WTC11 (cell line): ENCODE measurements around the gene DNAJB9. TPM values are rescaled to one million over a fixed set of nuclear protein-coding genes. Genes with fewer than 3 reads are reported as not detected.

ENCODE experiments used
- CREM ChIP-seq: sonication (generic); formaldehyde crosslinking; IDR thresholded peaks from 2 replicates; pipeline ENCODE4 v1.8.1; 2022; ENCODE audit warnings: mild to moderate bottlenecking, missing genetic modification reagents, moderate library complexity
- ELF4 ChIP-seq: sonication (generic); formaldehyde crosslinking; IDR thresholded peaks from 2 replicates; pipeline ENCODE4 v1.8.1; 2022; ENCODE audit warnings: low read depth, mild to moderate bottlenecking, moderate library complexity, missing genetic modification reagents
- MYBL2 ChIP-seq: sonication (generic); formaldehyde crosslinking; IDR thresholded peaks from 2 replicates; pipeline ENCODE4 v1.8.1; 2023; ENCODE audit warnings: mild to moderate bottlenecking, moderate library complexity, missing genetic modification reagents
- OVOL2 ChIP-seq: fragments of 250-450 bp; sonication (Bioruptor Pico); IDR thresholded peaks from 2 replicates; pipeline ENCODE4 v1.9.0; 2021; ENCODE audit warnings: mild to moderate bottlenecking, borderline replicate concordance
- PRRX2 ChIP-seq: fragments of 250-450 bp; sonication (Bioruptor Pico); IDR thresholded peaks from 2 replicates; pipeline ENCODE4 v1.8.0; 2021; ENCODE audit warnings: mild to moderate bottlenecking
- RELA ChIP-seq: sonication (generic); formaldehyde crosslinking; IDR thresholded peaks from 2 replicates; pipeline ENCODE4 v1.8.1; 2022; ENCODE audit warnings: missing genetic modification reagents, mild to moderate bottlenecking, borderline replicate concordance
- RORB ChIP-seq: fragments of 250-450 bp; sonication (Bioruptor Pico); IDR thresholded peaks from 2 replicates; pipeline ENCODE4 v1.9.0; 2021; ENCODE audit warnings: mild to moderate bottlenecking
- TEAD1 ChIP-seq: sonication (generic); formaldehyde crosslinking; IDR thresholded peaks from 2 replicates; pipeline ENCODE4 v1.8.0; 2022; ENCODE audit warnings: mild to moderate bottlenecking, missing genetic modification reagents
- ZNF121 ChIP-seq: sonication (generic); formaldehyde crosslinking; IDR thresholded peaks from 2 replicates; pipeline ENCODE4 v1.8.0; 2023; ENCODE audit warnings: missing genetic modification reagents
- ZNF219 ChIP-seq: sonication (generic); formaldehyde crosslinking; IDR thresholded peaks from 2 replicates; pipeline ENCODE4 v1.8.0; 2023; ENCODE audit warnings: missing genetic modification reagents, mild to moderate bottlenecking, borderline replicate concordance
- ZNF317 ChIP-seq: sonication (generic); formaldehyde crosslinking; IDR thresholded peaks from 2 replicates; pipeline ENCODE4 v1.8.1; 2023; ENCODE audit warnings: low read depth, mild to moderate bottlenecking, moderate library complexity, missing genetic modification reagents, borderline replicate concordance
- ZNF671 ChIP-seq: fragments of 250-450 bp; sonication (Bioruptor Pico); IDR thresholded peaks from 2 replicates; pipeline ENCODE4 v1.8.0; 2021; ENCODE audit warnings: mild to moderate bottlenecking
- total RNA-seq: library from RNA; stranded (reverse); gene quantifications from 3 replicates; pipeline ENCODE4 v1.2.3, GENCODE V29; 2021
- TF ChIP-seq, protein P1 (sequence below): sonication (generic); formaldehyde crosslinking; IDR thresholded peaks from 2 replicates; pipeline ENCODE4 v1.8.0; 2023; ENCODE audit warnings: missing genetic modification reagents
- TF ChIP-seq, protein P2 (sequence below): sonication (generic); formaldehyde crosslinking; IDR thresholded peaks from 2 replicates; pipeline ENCODE4 v1.8.0; 2022; ENCODE audit warnings: mild to moderate bottlenecking, missing genetic modification reagents
- TF ChIP-seq, protein P3 (sequence below): sonication (generic); formaldehyde crosslinking; IDR thresholded peaks from 2 replicates; pipeline ENCODE4 v1.8.1; 2022; ENCODE audit warnings: mild to moderate bottlenecking, missing genetic modification reagents, moderate library complexity, borderline replicate concordance
- TF ChIP-seq, protein P4 (sequence below): sonication (generic); formaldehyde crosslinking; IDR thresholded peaks from 2 replicates; pipeline ENCODE4 v1.8.1; 2023; ENCODE audit warnings: mild to moderate bottlenecking, missing genetic modification reagents, moderate library complexity
- TF ChIP-seq, protein P5 (sequence below): sonication (generic); formaldehyde crosslinking; IDR thresholded peaks from 2 replicates; pipeline ENCODE4 v1.8.0; 2022; ENCODE audit warnings: mild to moderate bottlenecking, missing genetic modification reagents
- TF ChIP-seq, protein P6 (sequence below): sonication (generic); formaldehyde crosslinking; IDR thresholded peaks from 2 replicates; pipeline ENCODE4 v1.8.0; 2023; ENCODE audit warnings: missing genetic modification reagents, mild to moderate bottlenecking, borderline replicate concordance
- TF ChIP-seq, protein P7 (sequence below): sonication (generic); formaldehyde crosslinking; IDR thresholded peaks from 2 replicates; pipeline ENCODE4 v1.8.1; 2023; ENCODE audit warnings: mild to moderate bottlenecking, missing genetic modification reagents, borderline replicate concordance
- TF ChIP-seq, protein P8 (sequence below): fragments of 250-450 bp; sonication (Bioruptor Pico); IDR thresholded peaks from 2 replicates; pipeline ENCODE4 v2.1.2; 2022; ENCODE audit warnings: mild to moderate bottlenecking, moderate library complexity
- TF ChIP-seq, protein P9 (sequence below): sonication (generic); formaldehyde crosslinking; IDR thresholded peaks from 2 replicates; pipeline ENCODE4 v1.8.1; 2022; ENCODE audit warnings: low read depth, mild to moderate bottlenecking, moderate library complexity, missing genetic modification reagents, borderline replicate concordance

Gene DNAJB9
- total RNA-seq, 1 experiment from 2014 or later: 6.6 TPM

DNA sequence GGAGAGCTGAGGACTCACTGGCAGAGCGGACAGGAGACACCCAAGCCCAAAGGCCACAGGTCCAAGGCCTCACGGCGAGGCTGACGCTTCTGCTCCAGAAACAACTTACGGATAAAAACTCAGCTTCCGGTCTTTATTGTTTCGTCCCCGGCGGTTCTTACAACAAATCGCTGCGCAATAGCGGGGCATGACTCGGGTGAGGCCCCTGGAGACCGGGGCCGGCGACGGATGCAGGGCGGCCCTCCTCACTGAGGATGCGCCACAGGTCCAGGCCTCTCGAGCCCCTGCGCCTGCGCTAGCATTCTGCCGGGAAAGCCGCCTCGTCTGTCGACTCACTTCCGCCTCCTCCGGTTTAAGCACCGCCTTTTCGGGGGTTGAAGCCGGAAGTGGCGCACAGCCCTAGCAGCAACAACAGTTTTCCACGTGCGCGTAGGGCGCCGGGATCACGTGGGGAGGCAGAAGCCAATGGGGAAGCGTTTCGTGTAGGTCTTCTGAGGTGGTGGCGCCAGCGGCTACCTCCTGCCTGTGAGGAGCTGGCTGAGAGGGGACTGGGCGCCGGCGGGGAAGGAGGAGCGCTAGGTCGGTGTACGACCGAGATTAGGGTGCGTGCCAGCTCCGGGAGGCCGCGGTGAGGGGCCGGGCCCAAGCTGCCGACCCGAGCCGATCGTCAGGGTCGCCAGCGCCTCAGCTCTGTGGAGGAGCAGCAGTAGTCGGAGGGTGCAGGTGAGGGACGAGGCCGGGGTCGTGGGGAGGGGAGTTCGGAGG, at the start of gene DNAJB9, which contains the start of gene THAP5 (continued):
- TF ChIP-seq, protein P1, sequence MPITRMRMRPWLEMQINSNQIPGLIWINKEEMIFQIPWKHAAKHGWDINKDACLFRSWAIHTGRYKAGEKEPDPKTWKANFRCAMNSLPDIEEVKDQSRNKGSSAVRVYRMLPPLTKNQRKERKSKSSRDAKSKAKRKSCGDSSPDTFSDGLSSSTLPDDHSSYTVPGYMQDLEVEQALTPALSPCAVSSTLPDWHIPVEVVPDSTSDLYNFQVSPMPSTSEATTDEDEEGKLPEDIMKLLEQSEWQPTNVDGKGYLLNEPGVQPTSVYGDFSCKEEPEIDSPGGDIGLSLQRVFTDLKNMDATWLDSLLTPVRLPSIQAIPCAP: peak; percentile 86; the same call in 1 of the 2 replicates
- TF ChIP-seq CREM (CRISPR knock-in tag) (peak; percentile 93), ZNF317 (CRISPR knock-in tag) (peak; percentile 33; the same call in 1 of the 2 replicates), ELF4 (0 out of 2 replicates have a peak, but pooled peaks have one; percentile 24), RELA (CRISPR knock-in tag) (peak; percentile 89; the same call in 1 of the 2 replicates), ZNF671 (CRISPR knock-in tag) (no peak), TEAD1 (CRISPR knock-in tag) (peak; percentile 91), OVOL2 (CRISPR knock-in tag) (no peak), ZNF219 (CRISPR knock-in tag) (no peak), MYBL2 (CRISPR knock-in tag) (peak; percentile 97), PRRX2 (CRISPR knock-in tag) (no peak), ZNF121 (CRISPR knock-in tag) (no peak), RORB (CRISPR knock-in tag) (no peak)
- TF ChIP-seq, protein P2, sequence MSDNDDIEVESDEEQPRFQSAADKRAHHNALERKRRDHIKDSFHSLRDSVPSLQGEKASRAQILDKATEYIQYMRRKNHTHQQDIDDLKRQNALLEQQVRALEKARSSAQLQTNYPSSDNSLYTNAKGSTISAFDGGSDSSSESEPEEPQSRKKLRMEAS (CRISPR knock-in tag): peak; percentile 99
- TF ChIP-seq, protein P3, sequence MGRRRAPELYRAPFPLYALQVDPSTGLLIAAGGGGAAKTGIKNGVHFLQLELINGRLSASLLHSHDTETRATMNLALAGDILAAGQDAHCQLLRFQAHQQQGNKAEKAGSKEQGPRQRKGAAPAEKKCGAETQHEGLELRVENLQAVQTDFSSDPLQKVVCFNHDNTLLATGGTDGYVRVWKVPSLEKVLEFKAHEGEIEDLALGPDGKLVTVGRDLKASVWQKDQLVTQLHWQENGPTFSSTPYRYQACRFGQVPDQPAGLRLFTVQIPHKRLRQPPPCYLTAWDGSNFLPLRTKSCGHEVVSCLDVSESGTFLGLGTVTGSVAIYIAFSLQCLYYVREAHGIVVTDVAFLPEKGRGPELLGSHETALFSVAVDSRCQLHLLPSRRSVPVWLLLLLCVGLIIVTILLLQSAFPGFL (CRISPR knock-in tag): peak; percentile 83; the same call in 1 of the 2 replicates
- TF ChIP-seq, protein P4, sequence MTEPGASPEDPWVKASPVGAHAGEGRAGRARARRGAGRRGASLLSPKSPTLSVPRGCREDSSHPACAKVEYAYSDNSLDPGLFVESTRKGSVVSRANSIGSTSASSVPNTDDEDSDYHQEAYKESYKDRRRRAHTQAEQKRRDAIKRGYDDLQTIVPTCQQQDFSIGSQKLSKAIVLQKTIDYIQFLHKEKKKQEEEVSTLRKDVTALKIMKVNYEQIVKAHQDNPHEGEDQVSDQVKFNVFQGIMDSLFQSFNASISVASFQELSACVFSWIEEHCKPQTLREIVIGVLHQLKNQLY (CRISPR knock-in tag): 0 out of 2 replicates have a peak, but pooled peaks have one; percentile 57
- TF ChIP-seq, protein P5, sequence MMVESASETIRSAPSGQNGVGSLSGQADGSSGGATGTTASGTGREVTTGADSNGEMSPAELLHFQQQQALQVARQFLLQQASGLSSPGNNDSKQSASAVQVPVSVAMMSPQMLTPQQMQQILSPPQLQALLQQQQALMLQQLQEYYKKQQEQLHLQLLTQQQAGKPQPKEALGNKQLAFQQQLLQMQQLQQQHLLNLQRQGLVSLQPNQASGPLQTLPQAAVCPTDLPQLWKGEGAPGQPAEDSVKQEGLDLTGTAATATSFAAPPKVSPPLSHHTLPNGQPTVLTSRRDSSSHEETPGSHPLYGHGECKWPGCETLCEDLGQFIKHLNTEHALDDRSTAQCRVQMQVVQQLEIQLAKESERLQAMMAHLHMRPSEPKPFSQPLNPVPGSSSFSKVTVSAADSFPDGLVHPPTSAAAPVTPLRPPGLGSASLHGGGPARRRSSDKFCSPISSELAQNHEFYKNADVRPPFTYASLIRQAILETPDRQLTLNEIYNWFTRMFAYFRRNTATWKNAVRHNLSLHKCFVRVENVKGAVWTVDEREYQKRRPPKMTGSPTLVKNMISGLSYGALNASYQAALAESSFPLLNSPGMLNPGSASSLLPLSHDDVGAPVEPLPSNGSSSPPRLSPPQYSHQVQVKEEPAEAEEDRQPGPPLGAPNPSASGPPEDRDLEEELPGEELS (CRISPR knock-in tag): peak; percentile 94; the same call in 1 of the 2 replicates
- TF ChIP-seq, protein P6, sequence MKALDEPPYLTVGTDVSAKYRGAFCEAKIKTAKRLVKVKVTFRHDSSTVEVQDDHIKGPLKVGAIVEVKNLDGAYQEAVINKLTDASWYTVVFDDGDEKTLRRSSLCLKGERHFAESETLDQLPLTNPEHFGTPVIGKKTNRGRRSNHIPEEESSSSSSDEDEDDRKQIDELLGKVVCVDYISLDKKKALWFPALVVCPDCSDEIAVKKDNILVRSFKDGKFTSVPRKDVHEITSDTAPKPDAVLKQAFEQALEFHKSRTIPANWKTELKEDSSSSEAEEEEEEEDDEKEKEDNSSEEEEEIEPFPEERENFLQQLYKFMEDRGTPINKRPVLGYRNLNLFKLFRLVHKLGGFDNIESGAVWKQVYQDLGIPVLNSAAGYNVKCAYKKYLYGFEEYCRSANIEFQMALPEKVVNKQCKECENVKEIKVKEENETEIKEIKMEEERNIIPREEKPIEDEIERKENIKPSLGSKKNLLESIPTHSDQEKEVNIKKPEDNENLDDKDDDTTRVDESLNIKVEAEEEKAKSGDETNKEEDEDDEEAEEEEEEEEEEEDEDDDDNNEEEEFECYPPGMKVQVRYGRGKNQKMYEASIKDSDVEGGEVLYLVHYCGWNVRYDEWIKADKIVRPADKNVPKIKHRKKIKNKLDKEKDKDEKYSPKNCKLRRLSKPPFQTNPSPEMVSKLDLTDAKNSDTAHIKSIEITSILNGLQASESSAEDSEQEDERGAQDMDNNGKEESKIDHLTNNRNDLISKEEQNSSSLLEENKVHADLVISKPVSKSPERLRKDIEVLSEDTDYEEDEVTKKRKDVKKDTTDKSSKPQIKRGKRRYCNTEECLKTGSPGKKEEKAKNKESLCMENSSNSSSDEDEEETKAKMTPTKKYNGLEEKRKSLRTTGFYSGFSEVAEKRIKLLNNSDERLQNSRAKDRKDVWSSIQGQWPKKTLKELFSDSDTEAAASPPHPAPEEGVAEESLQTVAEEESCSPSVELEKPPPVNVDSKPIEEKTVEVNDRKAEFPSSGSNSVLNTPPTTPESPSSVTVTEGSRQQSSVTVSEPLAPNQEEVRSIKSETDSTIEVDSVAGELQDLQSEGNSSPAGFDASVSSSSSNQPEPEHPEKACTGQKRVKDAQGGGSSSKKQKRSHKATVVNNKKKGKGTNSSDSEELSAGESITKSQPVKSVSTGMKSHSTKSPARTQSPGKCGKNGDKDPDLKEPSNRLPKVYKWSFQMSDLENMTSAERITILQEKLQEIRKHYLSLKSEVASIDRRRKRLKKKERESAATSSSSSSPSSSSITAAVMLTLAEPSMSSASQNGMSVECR: peak; percentile 86; the same call in 1 of the 2 replicates
- TF ChIP-seq, protein P7, sequence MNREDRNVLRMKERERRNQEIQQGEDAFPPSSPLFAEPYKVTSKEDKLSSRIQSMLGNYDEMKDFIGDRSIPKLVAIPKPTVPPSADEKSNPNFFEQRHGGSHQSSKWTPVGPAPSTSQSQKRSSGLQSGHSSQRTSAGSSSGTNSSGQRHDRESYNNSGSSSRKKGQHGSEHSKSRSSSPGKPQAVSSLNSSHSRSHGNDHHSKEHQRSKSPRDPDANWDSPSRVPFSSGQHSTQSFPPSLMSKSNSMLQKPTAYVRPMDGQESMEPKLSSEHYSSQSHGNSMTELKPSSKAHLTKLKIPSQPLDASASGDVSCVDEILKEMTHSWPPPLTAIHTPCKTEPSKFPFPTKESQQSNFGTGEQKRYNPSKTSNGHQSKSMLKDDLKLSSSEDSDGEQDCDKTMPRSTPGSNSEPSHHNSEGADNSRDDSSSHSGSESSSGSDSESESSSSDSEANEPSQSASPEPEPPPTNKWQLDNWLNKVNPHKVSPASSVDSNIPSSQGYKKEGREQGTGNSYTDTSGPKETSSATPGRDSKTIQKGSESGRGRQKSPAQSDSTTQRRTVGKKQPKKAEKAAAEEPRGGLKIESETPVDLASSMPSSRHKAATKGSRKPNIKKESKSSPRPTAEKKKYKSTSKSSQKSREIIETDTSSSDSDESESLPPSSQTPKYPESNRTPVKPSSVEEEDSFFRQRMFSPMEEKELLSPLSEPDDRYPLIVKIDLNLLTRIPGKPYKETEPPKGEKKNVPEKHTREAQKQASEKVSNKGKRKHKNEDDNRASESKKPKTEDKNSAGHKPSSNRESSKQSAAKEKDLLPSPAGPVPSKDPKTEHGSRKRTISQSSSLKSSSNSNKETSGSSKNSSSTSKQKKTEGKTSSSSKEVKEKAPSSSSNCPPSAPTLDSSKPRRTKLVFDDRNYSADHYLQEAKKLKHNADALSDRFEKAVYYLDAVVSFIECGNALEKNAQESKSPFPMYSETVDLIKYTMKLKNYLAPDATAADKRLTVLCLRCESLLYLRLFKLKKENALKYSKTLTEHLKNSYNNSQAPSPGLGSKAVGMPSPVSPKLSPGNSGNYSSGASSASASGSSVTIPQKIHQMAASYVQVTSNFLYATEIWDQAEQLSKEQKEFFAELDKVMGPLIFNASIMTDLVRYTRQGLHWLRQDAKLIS (CRISPR knock-in tag): peak; percentile 96
- TF ChIP-seq, protein P8, sequence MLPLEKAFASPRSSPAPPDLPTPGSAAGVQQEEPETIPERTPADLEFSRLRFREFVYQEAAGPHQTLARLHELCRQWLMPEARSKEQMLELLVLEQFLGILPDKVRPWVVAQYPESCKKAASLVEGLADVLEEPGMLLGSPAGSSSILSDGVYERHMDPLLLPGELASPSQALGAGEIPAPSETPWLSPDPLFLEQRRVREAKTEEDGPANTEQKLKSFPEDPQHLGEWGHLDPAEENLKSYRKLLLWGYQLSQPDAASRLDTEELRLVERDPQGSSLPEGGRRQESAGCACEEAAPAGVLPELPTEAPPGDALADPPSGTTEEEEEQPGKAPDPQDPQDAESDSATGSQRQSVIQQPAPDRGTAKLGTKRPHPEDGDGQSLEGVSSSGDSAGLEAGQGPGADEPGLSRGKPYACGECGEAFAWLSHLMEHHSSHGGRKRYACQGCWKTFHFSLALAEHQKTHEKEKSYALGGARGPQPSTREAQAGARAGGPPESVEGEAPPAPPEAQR (CRISPR knock-in tag): no peak
- TF ChIP-seq, protein P9, sequence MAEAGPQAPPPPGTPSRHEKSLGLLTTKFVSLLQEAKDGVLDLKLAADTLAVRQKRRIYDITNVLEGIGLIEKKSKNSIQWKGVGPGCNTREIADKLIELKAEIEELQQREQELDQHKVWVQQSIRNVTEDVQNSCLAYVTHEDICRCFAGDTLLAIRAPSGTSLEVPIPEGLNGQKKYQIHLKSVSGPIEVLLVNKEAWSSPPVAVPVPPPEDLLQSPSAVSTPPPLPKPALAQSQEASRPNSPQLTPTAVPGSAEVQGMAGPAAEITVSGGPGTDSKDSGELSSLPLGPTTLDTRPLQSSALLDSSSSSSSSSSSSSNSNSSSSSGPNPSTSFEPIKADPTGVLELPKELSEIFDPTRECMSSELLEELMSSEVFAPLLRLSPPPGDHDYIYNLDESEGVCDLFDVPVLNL (CRISPR knock-in tag): peak; percentile 74
